Adipocyte (in vitro differentiated cells): ENCODE data around the gene MELK.
A peak's percentile ranks its signal among the peaks of the same experiment; 100 is the strongest.

ENCODE experiments used
- DNase-seq: peaks from one replicate; pipeline ENCODE4 v3.0.0-alpha.2; 2015; ENCODE audit warnings: low read depth
- H3K27me3 ChIP-seq: replicated peaks from 2 replicates; pipeline ENCODE4 v1.7.0; 2013; ENCODE audit warnings: mild to moderate bottlenecking, low read length, moderate library complexity; ENCODE audit not compliant: control insufficient read depth, insufficient read depth
- H3K36me3 ChIP-seq: 2 replicates; pipeline ENCODE4 v1.7.0; 2013; ENCODE audit warnings: low read length, mild to moderate bottlenecking, moderate library complexity; ENCODE audit not compliant: control insufficient read depth, insufficient read depth, severe bottlenecking
- H3K4me1 ChIP-seq: 2 replicates; pipeline ENCODE4 v1.7.0; 2013; ENCODE audit warnings: mild to moderate bottlenecking, low read length, moderate library complexity; ENCODE audit not compliant: control insufficient read depth, insufficient read depth
- H3K4me3 ChIP-seq: 2 replicates; pipeline ENCODE4 v1.7.0; 2013; ENCODE audit warnings: mild to moderate bottlenecking, low read length, moderate library complexity
- H3K9ac ChIP-seq: 2 replicates; pipeline ENCODE4 v1.7.0; 2013; ENCODE audit warnings: mild to moderate bottlenecking, low read length, moderate library complexity
- H3K9me3 ChIP-seq: 2 replicates; pipeline ENCODE4 v1.7.0; 2013; ENCODE audit warnings: mild to moderate bottlenecking, low read length, moderate library complexity; ENCODE audit not compliant: control insufficient read depth

The MELK gene

DNA sequence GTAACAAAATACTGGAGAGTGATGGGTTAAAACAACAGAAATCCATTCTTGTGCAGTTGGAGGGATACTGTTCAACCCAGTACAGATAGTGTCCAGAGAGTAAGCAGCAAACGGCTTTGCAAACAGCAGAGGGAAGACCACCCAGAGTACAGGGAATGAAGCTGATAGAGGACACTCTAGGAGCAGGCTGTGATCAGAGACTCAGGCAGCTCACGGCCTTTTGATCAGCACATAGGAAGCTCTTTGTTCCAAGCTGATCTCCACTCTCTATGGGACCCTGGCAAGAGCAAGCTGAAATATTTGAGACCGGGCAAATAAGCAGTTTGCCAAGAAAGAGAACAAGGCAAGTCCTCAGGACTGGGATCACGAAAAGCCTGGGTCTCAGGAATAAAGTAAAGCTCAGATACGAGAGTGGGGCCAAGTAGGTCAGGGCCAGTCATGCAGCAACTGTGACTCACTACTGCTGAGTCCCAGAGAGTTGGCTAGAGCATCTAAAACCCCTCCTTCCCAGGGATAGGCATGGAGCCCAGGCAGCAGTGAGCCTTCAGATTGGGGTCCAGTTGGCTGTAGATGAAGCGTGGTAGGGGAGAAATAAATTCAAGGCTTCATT is 52.4 kb downstream of the MELK start:
- Histone ChIP-seq H3K36me3 (no peaks in the 10 kb centered on the region), H3K4me1 (peaks cover 29% of the 10 kb centered on the region), H3K9me3 (no peaks in the 10 kb centered on the region), H3K9ac (peak overlapping the region; percentile 69), H3K27me3 (no peaks in the 10 kb centered on the region), H3K4me3 (peak overlapping the region; percentile 37)
- DNase-seq = peak; percentile 62

DNA sequence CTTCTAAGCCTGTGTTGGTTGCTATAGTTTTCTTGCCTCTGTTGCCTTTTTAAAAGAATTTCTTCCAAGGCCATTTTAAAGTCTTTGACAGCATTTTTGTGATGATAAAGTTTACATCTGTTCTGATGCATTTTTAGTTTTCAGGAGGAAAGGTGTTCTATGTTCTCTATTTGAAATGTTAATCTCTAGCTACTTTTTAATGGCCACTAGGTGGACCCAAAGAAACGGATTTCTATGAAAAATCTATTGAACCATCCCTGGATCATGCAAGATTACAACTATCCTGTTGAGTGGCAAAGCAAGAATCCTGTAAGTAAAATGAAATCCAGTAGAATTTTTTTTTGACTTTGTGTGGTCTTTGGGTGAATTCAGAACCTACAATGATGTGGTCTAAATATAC is 60.2 kb downstream of the MELK start:
- DNase-seq = peak; percentile 59

DNA sequence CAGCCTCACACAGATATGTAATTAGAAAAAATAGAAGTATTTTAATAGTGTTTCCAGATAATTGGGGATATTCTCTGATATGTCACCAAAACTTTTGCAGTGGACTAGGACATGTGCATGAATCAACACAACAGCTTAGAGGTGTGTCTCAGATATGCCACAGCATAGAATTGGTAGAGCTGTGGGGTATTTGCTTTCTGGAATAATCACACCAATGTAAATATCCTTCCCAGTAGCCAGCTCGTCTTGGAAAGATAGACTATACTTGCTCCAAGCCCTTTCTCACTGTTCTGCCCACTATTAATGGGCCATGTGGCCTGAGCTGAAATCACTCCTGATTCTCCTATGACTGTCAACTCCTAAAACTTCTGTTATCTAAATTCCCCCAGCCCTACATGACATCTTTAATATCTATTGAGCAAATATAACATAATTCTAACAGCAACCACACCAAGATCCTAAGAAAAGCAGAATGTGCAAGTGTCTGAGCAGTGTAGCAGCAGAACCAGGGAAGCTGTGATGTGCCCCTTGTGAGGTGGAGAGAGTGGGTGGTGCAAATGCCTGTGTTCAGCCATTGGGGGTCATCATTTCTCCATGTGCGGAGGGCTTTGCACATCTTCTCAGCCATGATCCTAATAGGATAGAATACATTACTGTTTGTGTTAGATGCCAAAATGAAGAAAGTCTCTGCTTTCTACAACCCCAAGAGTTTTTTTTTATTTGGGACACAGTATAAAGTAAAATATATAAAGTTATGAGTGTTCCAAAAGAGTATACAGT is 65.0 kb downstream of the MELK start:
- Histone ChIP-seq H3K9ac (no peak overlapping the region), H3K9me3 (no peaks in the 10 kb centered on the region), H3K36me3 (no peaks in the 10 kb centered on the region), H3K4me1 (no peaks in the 10 kb centered on the region), H3K4me3 (no peak overlapping the region), H3K27me3 (no peaks in the 10 kb centered on the region)
- no peak for DNase-seq

More for the DNA sequence above, 60.2 kb downstream of the MELK start:
- H3K9ac ChIP-seq = no peak overlapping the region
- no peaks in the 10 kb centered on the region for H3K4me1 ChIP-seq
- H3K9me3 ChIP-seq = no peaks in the 10 kb centered on the region
- H3K4me3 ChIP-seq = no peak overlapping the region
- H3K36me3 ChIP-seq = no peaks in the 10 kb centered on the region
- no peaks in the 10 kb centered on the region for H3K27me3 ChIP-seq

DNA sequence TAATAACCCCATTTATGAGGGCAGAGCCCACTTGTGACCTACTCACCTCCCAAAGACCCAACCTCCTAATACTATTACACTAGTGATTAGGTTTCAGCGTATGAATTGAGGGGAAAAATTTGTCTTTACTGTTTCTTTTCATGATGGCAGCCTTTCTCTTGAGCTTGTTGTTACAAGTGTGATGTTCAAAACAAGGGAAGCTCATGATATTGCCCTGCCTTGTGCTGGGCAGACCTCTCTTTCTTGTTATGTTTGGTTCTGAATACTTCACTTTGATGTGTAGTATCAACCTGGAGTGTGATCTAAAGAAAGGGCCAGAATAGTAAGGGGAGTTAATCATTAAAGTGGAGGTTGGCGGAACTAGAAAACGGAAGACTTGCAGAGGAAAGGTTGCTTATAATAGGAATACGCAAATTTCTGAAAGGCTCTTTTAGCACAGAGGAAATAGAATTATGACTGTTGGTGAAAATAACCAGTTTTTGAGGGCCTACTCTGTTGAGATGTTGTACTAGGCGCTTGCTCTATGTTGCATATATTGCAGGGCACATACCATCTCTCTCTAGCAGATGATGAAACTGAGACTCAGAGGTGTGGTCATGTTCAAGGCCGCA is 68.2 kb downstream of the MELK start:
- peaks cover under 1% of the 10 kb centered on the region for H3K36me3 ChIP-seq
- no peaks in the 10 kb centered on the region for H3K27me3 ChIP-seq
- H3K9ac ChIP-seq = no peak overlapping the region
- H3K9me3 ChIP-seq = no peaks in the 10 kb centered on the region
- H3K4me1 ChIP-seq = no peaks in the 10 kb centered on the region
- no peak for DNase-seq
- H3K4me3 ChIP-seq = no peak overlapping the region

DNA sequence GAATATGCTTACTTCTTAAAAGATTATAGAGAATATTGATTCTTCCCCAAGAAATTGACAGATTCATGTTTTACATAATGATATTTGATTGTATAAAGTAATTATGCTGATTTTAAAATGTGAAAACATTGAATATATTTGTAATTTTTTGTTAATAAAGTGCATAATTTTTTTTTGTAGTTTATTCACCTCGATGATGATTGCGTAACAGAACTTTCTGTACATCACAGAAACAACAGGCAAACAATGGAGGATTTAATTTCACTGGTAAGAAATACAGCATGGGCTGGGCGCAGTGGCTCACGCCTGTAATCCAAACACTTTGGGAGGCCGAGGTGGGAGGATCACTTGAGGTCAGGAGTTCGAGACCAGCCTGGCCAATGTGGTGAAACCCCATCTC is 70.1 kb downstream of the MELK start:
- Histone ChIP-seq H3K4me1 (no peaks in the 10 kb centered on the region), H3K4me3 (no peak overlapping the region), H3K9ac (no peak overlapping the region), H3K27me3 (no peaks in the 10 kb centered on the region), H3K36me3 (peaks cover 4% of the 10 kb centered on the region), H3K9me3 (no peaks in the 10 kb centered on the region)
- DNase-seq = no peak

DNA sequence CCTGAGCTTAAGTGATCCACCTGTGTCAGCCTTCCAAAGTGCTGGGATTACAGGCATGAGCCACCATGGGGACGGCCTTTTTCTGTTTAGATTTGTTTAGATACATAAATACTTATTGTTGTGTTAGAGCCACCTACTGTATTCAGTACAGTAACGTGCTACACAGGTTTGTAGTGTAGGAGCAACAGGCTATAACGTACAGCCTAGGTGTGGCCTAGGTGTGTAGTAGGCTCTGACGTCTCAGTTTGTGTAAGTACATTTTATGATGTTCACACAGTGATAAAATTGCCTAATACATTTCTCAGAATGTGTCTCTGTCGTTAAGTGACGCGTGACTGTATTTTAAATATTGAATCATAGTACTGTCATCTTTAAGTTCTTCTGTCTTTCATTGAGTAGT is 84.1 kb downstream of the MELK start:
- Histone ChIP-seq H3K4me1 (no peaks in the 10 kb centered on the region), H3K36me3 (peaks cover 4% of the 10 kb centered on the region), H3K27me3 (no peaks in the 10 kb centered on the region)

DNA sequence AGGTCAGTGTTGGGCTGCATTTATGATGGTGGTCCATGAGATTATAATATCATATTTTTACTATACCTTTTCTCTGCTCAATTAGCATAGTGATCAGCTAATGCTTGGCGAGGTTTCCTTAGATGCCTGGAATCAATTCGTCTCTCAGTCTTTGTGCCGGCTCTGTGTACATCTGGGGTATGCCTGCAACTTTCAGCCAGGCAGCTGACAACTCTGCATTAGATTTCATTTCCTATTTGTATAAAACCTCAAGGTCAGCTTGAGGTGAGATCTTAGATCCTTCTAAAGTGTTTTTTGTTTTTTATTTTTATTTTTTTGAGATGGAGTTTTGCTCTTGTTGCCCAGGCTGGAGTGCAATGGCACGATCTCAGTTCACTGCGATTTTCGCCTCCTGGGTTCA is 86.8 kb downstream of the MELK start:
- no peaks in the 10 kb centered on the region for H3K4me1 ChIP-seq
- no peaks in the 10 kb centered on the region for H3K27me3 ChIP-seq
- peaks cover 4% of the 10 kb centered on the region for H3K36me3 ChIP-seq
- H3K4me3 ChIP-seq = no peak overlapping the region
- no peak for DNase-seq
- no peak overlapping the region for H3K9ac ChIP-seq
- H3K9me3 ChIP-seq = no peaks in the 10 kb centered on the region

More for the DNA sequence above, 84.1 kb downstream of the MELK start:
- Histone ChIP-seq H3K4me3 (no peak overlapping the region), H3K9ac (no peak overlapping the region), H3K9me3 (no peaks in the 10 kb centered on the region)
- DNase-seq = no peak

DNA sequence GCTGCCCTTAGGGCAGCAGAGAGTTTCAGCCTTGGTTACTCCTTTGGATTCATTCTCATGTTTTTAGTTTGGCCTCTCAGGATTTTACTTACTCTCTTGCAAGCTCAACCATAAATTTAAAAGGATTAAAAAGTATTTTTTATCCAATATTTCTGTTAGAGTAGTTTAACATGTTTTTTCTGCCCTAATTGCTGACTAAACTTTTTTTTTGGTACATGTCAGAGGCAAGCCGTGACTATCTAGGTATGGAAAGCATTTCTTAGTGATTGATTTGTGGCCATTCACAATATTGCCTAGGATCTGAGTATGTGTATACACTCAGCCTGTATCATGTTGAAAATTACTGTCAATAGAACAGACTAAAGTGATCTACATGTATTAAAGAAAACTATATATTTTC is 92.1 kb downstream of the MELK start:
- Histone ChIP-seq H3K9me3 (no peaks in the 10 kb centered on the region), H3K36me3 (no peaks in the 10 kb centered on the region), H3K4me3 (no peak overlapping the region), H3K27me3 (no peaks in the 10 kb centered on the region), H3K4me1 (no peaks in the 10 kb centered on the region), H3K9ac (no peak overlapping the region)
- no peak for DNase-seq

DNA sequence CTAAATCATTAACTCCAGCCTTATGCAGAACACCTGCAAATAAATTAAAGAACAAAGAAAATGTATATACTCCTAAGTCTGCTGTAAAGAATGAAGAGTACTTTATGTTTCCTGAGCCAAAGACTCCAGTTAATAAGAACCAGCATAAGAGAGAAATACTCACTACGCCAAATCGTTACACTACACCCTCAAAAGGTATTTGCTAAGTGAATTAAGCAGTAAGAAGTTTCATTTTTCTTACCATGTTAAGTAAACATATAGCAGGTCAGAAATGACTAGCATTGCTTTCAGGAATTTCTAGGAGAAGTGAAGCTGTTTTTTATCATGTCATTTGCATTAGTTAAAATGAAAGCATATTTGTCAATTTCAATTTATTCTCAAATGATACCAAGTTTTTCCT is 92.7 kb downstream of the MELK start:
- H3K9ac ChIP-seq = no peak overlapping the region
- no peaks in the 10 kb centered on the region for H3K4me1 ChIP-seq
- DNase-seq = peak; percentile 24
- no peaks in the 10 kb centered on the region for H3K27me3 ChIP-seq
- no peaks in the 10 kb centered on the region for H3K9me3 ChIP-seq
- H3K36me3 ChIP-seq = no peaks in the 10 kb centered on the region
- no peak overlapping the region for H3K4me3 ChIP-seq

DNA sequence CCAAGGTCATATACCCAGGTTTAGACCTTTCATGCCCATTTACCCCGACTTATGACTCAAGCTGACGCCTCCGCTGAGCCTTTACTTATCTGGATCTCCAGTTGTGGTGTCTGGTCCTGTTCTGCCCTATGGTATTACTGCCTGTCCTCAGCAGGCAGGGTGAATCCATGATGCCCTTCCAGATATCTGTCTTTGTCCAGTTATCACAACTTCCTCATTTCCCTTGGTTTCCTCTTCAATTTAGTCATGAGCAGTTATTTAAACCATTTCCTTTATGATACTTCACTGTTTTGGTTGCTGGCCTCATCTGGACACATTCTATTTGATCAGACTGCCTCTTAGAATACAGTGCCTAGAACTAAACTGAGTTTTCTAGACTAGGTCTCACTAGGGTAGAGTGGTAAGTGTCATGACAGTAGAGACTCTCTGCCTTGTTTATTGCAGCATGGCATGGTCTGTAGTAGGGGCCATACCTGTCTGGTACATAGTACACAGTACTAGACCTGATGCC is 93.3 kb downstream of the MELK start:
- Histone ChIP-seq H3K9me3 (no peaks in the 10 kb centered on the region), H3K4me3 (no peak overlapping the region), H3K9ac (no peak overlapping the region), H3K4me1 (no peaks in the 10 kb centered on the region), H3K36me3 (no peaks in the 10 kb centered on the region), H3K27me3 (no peaks in the 10 kb centered on the region)
- DNase-seq = peak; percentile 4

DNA sequence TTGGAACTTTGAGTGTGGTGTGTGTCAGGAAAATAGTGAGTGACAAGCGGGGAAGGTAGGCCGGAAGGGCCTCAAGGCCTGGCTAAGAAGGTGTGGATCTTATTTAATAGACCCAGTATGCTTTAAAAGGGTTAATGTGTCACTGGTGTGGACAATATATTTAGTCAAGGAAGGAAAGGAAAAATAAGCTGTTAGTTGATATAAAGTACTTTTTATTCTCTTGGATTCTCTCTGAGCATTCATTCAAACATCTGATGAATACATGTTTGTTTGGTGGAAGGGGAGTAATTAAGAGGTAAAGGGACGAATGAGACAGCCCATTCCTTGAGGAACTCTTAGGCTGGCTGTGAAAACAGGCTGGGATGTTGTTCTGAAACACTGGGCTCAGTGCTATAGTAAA is 98.9 kb downstream of the MELK start:
- Histone ChIP-seq H3K36me3 (no peaks in the 10 kb centered on the region), H3K9me3 (no peaks in the 10 kb centered on the region), H3K27me3 (no peaks in the 10 kb centered on the region), H3K4me1 (no peaks in the 10 kb centered on the region), H3K4me3 (no peak overlapping the region), H3K9ac (no peak overlapping the region)
- DNase-seq = no peak
